ENCODE measurements around the gene NEO1. TPM values are rescaled to one million over a fixed set of nuclear protein-coding genes. Genes with fewer than 3 reads are reported as not detected.

The NEO1 gene
- total and polyA plus RNA-seq, 2 of the 13 experiments (the other 11 are each of a cell fraction or from before 2014, with no cell fraction given) = 8.4 to 11.0 TPM

GRCh38 chr15:73038220-73038619, 14.0 kb upstream of the NEO1 start:
- peaks cover 0 to 17% of the 10 kb centered on the region in 2 experiments; a peak in 2 of 5 replicates for H3K27me3 ChIP-seq (ENCODE audit: control insufficient read depth in 1 of 2, insufficient read depth in 2 of 2, low read length in 2 of 2)
- BruUV-seq (replicated peaks) = no TSS peak
- ChIA-PET POLR2A (no interaction called here), CTCF (ENCODE audit: low intra/inter-chr PET ratio, low total read pairs) (no interaction called here)
- DNase-seq (ENCODE audit: low spot score) = no peak
- H3K27ac ChIP-seq (ENCODE audit: extremely low read length, insufficient read depth, low read length) = no peak overlapping the region
- H4K20me1 ChIP-seq (ENCODE audit: insufficient read depth, low read length) = no peaks in the 10 kb centered on the region
- H2AFZ ChIP-seq (ENCODE audit: low read length) = no peak overlapping the region
- no peak overlapping the region for H3K9ac ChIP-seq (ENCODE audit: insufficient read depth, low read depth, low read length)
- intact Hi-C loops (cut with micrococcal nuclease; ENCODE audit: unreplicated experiment) (no loop called here), in situ Hi-C loops (cut with HindIII; ENCODE audit: extremely low pct_ligation_motif_present, low pct_unique_long_range_greater_than_20kb) (no loop called here)
- no peak for ATAC-seq
- H3K4me1 ChIP-seq (ENCODE audit: insufficient read depth, low read length) = no peaks in the 10 kb centered on the region
- no peaks in the 10 kb centered on the region for H3K79me2 ChIP-seq (ENCODE audit: insufficient read depth, low read length)
- H3K36me3 ChIP-seq (replicated peaks in 1 of 2; ENCODE audit: control insufficient read depth in 1 of 2, insufficient read depth in 2 of 2, low read length in 2 of 2) = no peaks in the 10 kb centered on the region
- WGBS (ENCODE audit: low lambda C conversion rate) = 21% methylated on average over 4 of the region's 4 CpGs
- no peak overlapping the region for H3K4me2 ChIP-seq (ENCODE audit: low read depth, low read length)
- FAIRE-seq = no peak
- H3K9me3 ChIP-seq (ENCODE audit: low read length) = no peaks in the 10 kb centered on the region
- no peak overlapping the region for H3K4me3 ChIP-seq (replicated peaks in 1 of 3; ENCODE audit: insufficient read depth in 1 of 3, low read depth in 2 of 3, low read length in 3 of 3)
- TF ChIP-seq KMT2B (CRISPR knock-in tag; IDR thresholded peaks at IDR 0.05) (no peak), ATAD3A (CRISPR knock-in tag; IDR thresholded peaks at IDR 0.05) (no peak), HOXA3 (CRISPR knock-in tag; IDR thresholded peaks at IDR 0.05) (no peak), HNRNPH1 (optimal IDR thresholded peaks at IDR 0.05; ENCODE audit: low read depth, low read length) (no peak), MTF1 (CRISPR knock-in tag; IDR thresholded peaks at IDR 0.05) (no peak), ZNF33A (CRISPR knock-in tag; IDR thresholded peaks at IDR 0.05; ENCODE audit: borderline replicate concordance) (no peak), CSRNP1 (CRISPR knock-in tag; IDR thresholded peaks at IDR 0.05) (no peak), HMGXB4 (CRISPR knock-in tag; IDR thresholded peaks at IDR 0.05; ENCODE audit: borderline replicate concordance in 1 of 2, low read depth in 1 of 2) (no peak), ZNF775 (CRISPR knock-in tag; IDR thresholded peaks at IDR 0.05; ENCODE audit: borderline replicate concordance) (no peak), JDP2 (CRISPR knock-in tag; IDR thresholded peaks at IDR 0.05; ENCODE audit: borderline replicate concordance) (no peak), BORCS8-MEF2B (CRISPR knock-in tag; IDR thresholded peaks at IDR 0.05) (no peak), SIN3B (IDR thresholded peaks at IDR 0.05; ENCODE audit: low read length) (no peak)
- TF ChIP-seq, protein P1, sequence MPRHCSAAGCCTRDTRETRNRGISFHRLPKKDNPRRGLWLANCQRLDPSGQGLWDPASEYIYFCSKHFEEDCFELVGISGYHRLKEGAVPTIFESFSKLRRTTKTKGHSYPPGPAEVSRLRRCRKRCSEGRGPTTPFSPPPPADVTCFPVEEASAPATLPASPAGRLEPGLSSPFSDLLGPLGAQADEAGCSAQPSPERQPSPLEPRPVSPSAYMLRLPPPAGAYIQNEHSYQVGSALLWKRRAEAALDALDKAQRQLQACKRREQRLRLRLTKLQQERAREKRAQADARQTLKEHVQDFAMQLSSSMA (CRISPR knock-in tag; IDR thresholded peaks at IDR 0.05) = no peak
- TF ChIP-seq, protein P2, sequence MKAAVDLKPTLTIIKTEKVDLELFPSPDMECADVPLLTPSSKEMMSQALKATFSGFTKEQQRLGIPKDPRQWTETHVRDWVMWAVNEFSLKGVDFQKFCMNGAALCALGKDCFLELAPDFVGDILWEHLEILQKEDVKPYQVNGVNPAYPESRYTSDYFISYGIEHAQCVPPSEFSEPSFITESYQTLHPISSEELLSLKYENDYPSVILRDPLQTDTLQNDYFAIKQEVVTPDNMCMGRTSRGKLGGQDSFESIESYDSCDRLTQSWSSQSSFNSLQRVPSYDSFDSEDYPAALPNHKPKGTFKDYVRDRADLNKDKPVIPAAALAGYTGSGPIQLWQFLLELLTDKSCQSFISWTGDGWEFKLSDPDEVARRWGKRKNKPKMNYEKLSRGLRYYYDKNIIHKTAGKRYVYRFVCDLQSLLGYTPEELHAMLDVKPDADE (CRISPR knock-in tag; IDR thresholded peaks at IDR 0.05) = no peak
- TF ChIP-seq, protein P3, sequence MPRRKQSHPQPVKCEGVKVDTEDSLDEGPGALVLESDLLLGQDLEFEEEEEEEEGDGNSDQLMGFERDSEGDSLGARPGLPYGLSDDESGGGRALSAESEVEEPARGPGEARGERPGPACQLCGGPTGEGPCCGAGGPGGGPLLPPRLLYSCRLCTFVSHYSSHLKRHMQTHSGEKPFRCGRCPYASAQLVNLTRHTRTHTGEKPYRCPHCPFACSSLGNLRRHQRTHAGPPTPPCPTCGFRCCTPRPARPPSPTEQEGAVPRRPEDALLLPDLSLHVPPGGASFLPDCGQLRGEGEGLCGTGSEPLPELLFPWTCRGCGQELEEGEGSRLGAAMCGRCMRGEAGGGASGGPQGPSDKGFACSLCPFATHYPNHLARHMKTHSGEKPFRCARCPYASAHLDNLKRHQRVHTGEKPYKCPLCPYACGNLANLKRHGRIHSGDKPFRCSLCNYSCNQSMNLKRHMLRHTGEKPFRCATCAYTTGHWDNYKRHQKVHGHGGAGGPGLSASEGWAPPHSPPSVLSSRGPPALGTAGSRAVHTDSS (CRISPR knock-in tag; conservative IDR thresholded peaks at IDR 0.05) = no peak
